Testis (tissue), 2 donors: ENCODE results near the gene PLOD2.

Experiments
- CTCF ChIP-seq, 3 experiments: fragments of 450-650 bp in 2 of 3; fragments of 200-600 bp in 1 of 3; sonication (generic) in 1 of 3; IDR thresholded peaks; one replicate each; pipeline ENCODE4 v1.5.1; 2016 to 2019; ENCODE audit warnings: antibody characterized with exemption in 3 of 3, mild to moderate bottlenecking in 2 of 3, moderate library complexity in 1 of 3
- POLR2A ChIP-seq: fragments of 450-650 bp; IDR thresholded peaks from one replicate; pipeline ENCODE4 v1.6.1; 2017; ENCODE audit warnings: antibody characterized with exemption, mild to moderate bottlenecking, moderate library complexity

DNA sequence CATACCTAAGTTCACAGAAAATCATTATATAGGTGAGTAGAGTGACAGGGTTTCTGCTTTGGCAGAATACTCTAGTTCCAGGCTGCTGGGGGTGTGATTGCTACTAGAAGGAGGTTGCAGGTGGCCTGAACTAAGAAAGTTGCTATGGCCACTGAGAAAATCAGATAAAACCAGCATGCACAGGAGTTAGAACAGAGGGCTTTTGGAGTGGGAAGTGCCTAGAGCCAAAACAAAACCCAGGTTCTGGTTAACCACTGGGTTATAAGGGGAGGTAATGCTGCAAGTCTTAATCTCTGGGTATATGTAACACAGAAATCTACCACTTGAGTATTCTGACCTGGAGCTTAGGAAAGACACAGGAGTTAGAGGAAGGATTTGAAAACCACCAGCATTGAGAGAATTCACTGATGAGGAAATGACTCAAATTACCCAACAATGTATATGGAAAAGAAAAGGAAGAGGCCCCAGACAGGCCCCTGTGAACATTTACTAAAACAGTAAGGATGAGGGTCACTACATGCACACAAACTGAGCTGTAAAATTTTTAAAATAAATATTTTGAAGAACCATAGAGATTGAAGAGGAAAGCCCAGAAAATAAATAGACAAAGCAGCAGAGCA lies 60.0 kb downstream of the PLOD2 start:
- TF ChIP-seq CTCF (IDR thresholded peaks at IDR 0.05): no peak
- no peak for TF ChIP-seq POLR2A
